MM.1S (cell line): ENCODE results near the gene UROS.

Source experiments
- DNase-seq: peaks from one replicate; pipeline ENCODE4 v3.0.0-alpha.2; 2015
- H2AFZ ChIP-seq: fragments of 300-600 bp; sonication (generic); 2 replicates; pipeline ENCODE4 v1.6.0; 2016; ENCODE audit warnings: antibody characterized with exemption, low read length
- H3F3A ChIP-seq: fragments of 300-600 bp; sonication (generic); 2 replicates; pipeline ENCODE4 v1.6.1; 2016; ENCODE audit warnings: mild to moderate bottlenecking, antibody characterized with exemption, low read length, moderate library complexity, mixed read lengths; ENCODE audit not compliant: insufficient read depth
- H3K27ac ChIP-seq: fragments of 300-600 bp; sonication (generic); 2 replicates; pipeline ENCODE4 v1.5.1; 2016; ENCODE audit warnings: mild to moderate bottlenecking, low read length
- H3K27me3 ChIP-seq: fragments of 300-600 bp; sonication (generic); replicated peaks from 2 replicates; pipeline ENCODE4 v1.6.0; 2016; ENCODE audit warnings: low read length; ENCODE audit not compliant: insufficient read depth
- H3K36me3 ChIP-seq: fragments of 300-600 bp; sonication (generic); replicated peaks from 2 replicates; pipeline ENCODE4 v1.6.1; 2016; ENCODE audit warnings: mild to moderate bottlenecking, low read length, mixed read lengths; ENCODE audit not compliant: insufficient read depth
- H3K4me1 ChIP-seq: fragments of 300-600 bp; sonication (generic); 2 replicates; pipeline ENCODE4 v1.6.1; 2016; ENCODE audit warnings: low read length, mixed read lengths
- H3K4me2 ChIP-seq: fragments of 300-600 bp; sonication (generic); 2 replicates; pipeline ENCODE4 v1.6.0; 2016; ENCODE audit warnings: low read depth, low read length
- H3K4me3 ChIP-seq: fragments of 300-600 bp; sonication (generic); 2 replicates; pipeline ENCODE4 v1.5.1; 2016; ENCODE audit warnings: low read length, mixed read lengths
- H3K79me2 ChIP-seq: fragments of 300-600 bp; sonication (generic); 2 replicates; pipeline ENCODE4 v1.6.1; 2016; ENCODE audit warnings: mixed run types, low read length, mixed read lengths
- H3K9ac ChIP-seq: fragments of 300-600 bp; sonication (generic); 2 replicates; pipeline ENCODE4 v1.6.1; 2016; ENCODE audit warnings: low read length, mixed read lengths
- H3K9me2 ChIP-seq: fragments of 300-600 bp; sonication (generic); replicated peaks from 2 replicates; pipeline ENCODE4 v1.6.1; 2016; ENCODE audit warnings: mild to moderate bottlenecking, low read length, mixed read lengths; ENCODE audit not compliant: insufficient read depth
- H3K9me3 ChIP-seq: fragments of 300-600 bp; sonication (generic); replicated peaks from 2 replicates; pipeline ENCODE4 v1.6.1; 2016; ENCODE audit warnings: mild to moderate bottlenecking, low read length, mixed read lengths; ENCODE audit not compliant: insufficient read depth
- H4K20me1 ChIP-seq: fragments of 300-600 bp; sonication (generic); 2 replicates; pipeline ENCODE4 v1.6.1; 2016; ENCODE audit warnings: mild to moderate bottlenecking, low read length, moderate library complexity, mixed read lengths; ENCODE audit not compliant: insufficient read depth
- CTCF ChIP-seq: fragments of 300-600 bp; sonication (generic); IDR thresholded peaks from 2 replicates; pipeline ENCODE4 v1.5.1; 2016; ENCODE audit warnings: antibody characterized with exemption, low read length, mixed read lengths
- EZH2 ChIP-seq: fragments of 300-600 bp; sonication (generic); optimal IDR thresholded peaks from 2 replicates; pipeline ENCODE3; 2017; ENCODE audit warnings: low read depth, mild to moderate bottlenecking, antibody characterized with exemption, low read length, mixed read lengths
- EZH2phosphoT487 ChIP-seq: fragments of 300-600 bp; sonication (generic); IDR thresholded peaks from 2 replicates; pipeline ENCODE4 v1.6.1; 2018; ENCODE audit warnings: antibody characterized with exemption, low read length

UROS gene

DNA sequence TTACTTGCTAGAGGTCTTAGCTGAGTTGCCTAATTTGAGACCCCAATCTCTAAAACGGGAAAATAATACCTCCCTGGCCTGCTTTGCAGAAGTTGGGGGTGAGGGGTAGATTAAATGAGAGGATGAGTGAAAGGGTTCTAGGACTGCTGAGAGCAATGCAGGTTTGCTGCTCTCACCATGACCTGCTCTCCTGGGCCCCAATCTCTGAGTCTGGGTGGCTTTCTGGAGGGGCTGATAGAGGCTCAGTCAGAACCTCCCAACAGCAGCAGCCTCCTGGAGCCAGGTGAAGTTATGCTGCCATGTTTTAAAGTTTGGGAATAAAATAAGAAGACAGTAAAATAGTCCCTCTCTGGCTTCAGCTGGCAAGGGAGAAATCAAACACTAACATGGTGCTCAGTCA, 7.3 kb downstream of the UROS start:
- Histone ChIP-seq H3K27ac (no peak overlapping the region), H3K9me2 (no peaks in the 10 kb centered on the region), H3K4me1 (0 out of 2 replicates have a peak, but pooled peaks cover 5% of the 10 kb centered on the region), H3K9ac (no peak overlapping the region), H3K36me3 (no peaks in the 10 kb centered on the region), H3K9me3 (no peaks in the 10 kb centered on the region), H3F3A (no peaks in the 10 kb centered on the region), H3K4me3 (no peak overlapping the region), H3K27me3 (no peaks in the 10 kb centered on the region), H2AFZ (no peak overlapping the region), H4K20me1 (no peaks in the 10 kb centered on the region), H3K79me2 (no peaks in the 10 kb centered on the region; the same call in 1 of the 2 replicates), H3K4me2 (no peak overlapping the region)
- DNase-seq: no peak
- no peak for TF ChIP-seq EZH2phosphoT487
- TF ChIP-seq EZH2: no peak
- TF ChIP-seq CTCF: no peak

- Histone ChIP-seq H3K4me2 (no peak overlapping the region), H3K27ac (no peak overlapping the region), H3K9ac (no peak overlapping the region), H3K36me3 (no peaks in the 10 kb centered on the region; the same call in 1 of the 2 replicates), H3F3A (no peaks in the 10 kb centered on the region), H3K9me3 (no peaks in the 10 kb centered on the region), H3K27me3 (no peaks in the 10 kb centered on the region), H3K9me2 (no peaks in the 10 kb centered on the region), H3K4me1 (no peaks in the 10 kb centered on the region), H4K20me1 (no peaks in the 10 kb centered on the region), H3K4me3 (no peak overlapping the region), H3K79me2 (no peaks in the 10 kb centered on the region), H2AFZ (no peak overlapping the region)
- DNase-seq: no peak
- TF ChIP-seq CTCF (no peak), EZH2 (no peak), EZH2phosphoT487 (no peak)
Observed at GRCh38 chr10:125812128-125812750, 10.8 kb downstream of the UROS start.

- H3K9me3 ChIP-seq: no peaks in the 10 kb centered on the region
- no peak overlapping the region for H3K9ac ChIP-seq
- H3K4me3 ChIP-seq: no peak overlapping the region
- H3K27me3 ChIP-seq: no peaks in the 10 kb centered on the region
- H3K4me2 ChIP-seq: no peak overlapping the region
- no peak overlapping the region for H3K27ac ChIP-seq
- H3K79me2 ChIP-seq: no peaks in the 10 kb centered on the region
- H2AFZ ChIP-seq: no peak overlapping the region
- DNase-seq: no peak
- no peaks in the 10 kb centered on the region for H4K20me1 ChIP-seq
- H3K36me3 ChIP-seq: no peaks in the 10 kb centered on the region; the same call in 1 of the 2 replicates
- no peaks in the 10 kb centered on the region for H3K9me2 ChIP-seq
- no peaks in the 10 kb centered on the region for H3F3A ChIP-seq
- no peaks in the 10 kb centered on the region for H3K4me1 ChIP-seq
- no peak for TF ChIP-seq EZH2
- TF ChIP-seq EZH2phosphoT487: no peak
- TF ChIP-seq CTCF: no peak
Observed at GRCh38 chr10:125811251-125811650, 11.8 kb downstream of the UROS start.
